Omental fat pad (tissue), 4 donors: ENCODE data around the gene KIAA0930. TPM values are rescaled to one million over a fixed set of nuclear protein-coding genes. Genes with fewer than 3 reads are reported as not detected.

ENCODE experiments used
- ATAC-seq: fragments of 150-250 bp; one replicate; pipeline ENCODE4 v1.9.1; 2016; ENCODE audit warnings: mild to moderate bottlenecking, moderate library complexity; ENCODE audit not compliant: low FRiP score
- DNase-seq: peaks from one replicate; pipeline ENCODE4 v3.0.0-alpha.2; 2019; ENCODE audit warnings: low spot score
- total RNA-seq, 4 donors: library from RNA; depleted of rRNA; stranded (reverse); fragments of >200 nt; gene quantifications; one replicate each; pipeline ENCODE4 v1.1.0, GENCODE V29; 2016
- TF ChIP-seq, protein P1 (sequence below), 3 donors: fragments of 450-650 bp; IDR thresholded peaks; one replicate each; pipeline ENCODE4 v1.5.1; 2016 to 2017; ENCODE audit warnings: antibody characterized with exemption in 3 of 3, mild to moderate bottlenecking in 3 of 3, moderate library complexity in 2 of 3

The KIAA0930 gene
- total RNA-seq, 4 donors from 2014 or later, result 27.4 to 58.8 (median 50.2) TPM

- TF ChIP-seq, protein P1, sequence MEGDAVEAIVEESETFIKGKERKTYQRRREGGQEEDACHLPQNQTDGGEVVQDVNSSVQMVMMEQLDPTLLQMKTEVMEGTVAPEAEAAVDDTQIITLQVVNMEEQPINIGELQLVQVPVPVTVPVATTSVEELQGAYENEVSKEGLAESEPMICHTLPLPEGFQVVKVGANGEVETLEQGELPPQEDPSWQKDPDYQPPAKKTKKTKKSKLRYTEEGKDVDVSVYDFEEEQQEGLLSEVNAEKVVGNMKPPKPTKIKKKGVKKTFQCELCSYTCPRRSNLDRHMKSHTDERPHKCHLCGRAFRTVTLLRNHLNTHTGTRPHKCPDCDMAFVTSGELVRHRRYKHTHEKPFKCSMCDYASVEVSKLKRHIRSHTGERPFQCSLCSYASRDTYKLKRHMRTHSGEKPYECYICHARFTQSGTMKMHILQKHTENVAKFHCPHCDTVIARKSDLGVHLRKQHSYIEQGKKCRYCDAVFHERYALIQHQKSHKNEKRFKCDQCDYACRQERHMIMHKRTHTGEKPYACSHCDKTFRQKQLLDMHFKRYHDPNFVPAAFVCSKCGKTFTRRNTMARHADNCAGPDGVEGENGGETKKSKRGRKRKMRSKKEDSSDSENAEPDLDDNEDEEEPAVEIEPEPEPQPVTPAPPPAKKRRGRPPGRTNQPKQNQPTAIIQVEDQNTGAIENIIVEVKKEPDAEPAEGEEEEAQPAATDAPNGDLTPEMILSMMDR (IDR thresholded peaks at IDR 0.05), result no peak
- no peak for DNase-seq
- ATAC-seq, result no peak
These were observed 80.8 kb downstream of the KIAA0930 start for GRCh38 chr22:45159652-45160462.

DNA sequence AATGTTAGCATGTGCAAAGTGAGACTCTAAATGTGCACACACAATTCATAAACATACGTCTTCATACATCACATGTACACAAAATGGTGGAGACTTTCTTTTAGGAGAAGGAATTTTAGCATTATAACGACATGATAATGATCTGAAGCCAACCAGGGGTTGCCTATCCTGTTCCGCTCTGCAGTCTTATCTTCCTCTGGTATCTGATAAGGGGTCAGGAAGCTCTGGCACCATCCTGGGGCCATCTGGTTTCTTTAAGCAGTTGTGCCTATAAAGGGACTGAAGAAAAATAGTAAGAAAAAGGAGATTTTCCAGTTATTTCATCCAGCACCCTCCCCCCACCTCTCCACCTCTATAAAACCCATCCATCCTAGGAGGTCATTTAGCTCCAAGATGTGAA is 82.8 kb downstream of the KIAA0930 start:
- no peak for DNase-seq
- ATAC-seq, result no peak
- TF ChIP-seq, protein P1 (IDR thresholded peaks at IDR 0.05), result no peak

- TF ChIP-seq, protein P1 (IDR thresholded peaks at IDR 0.05), result no peak
- DNase-seq (no peak), ATAC-seq (no peak)
These were observed 85.4 kb downstream of the KIAA0930 start for GRCh38 chr22:45155050-45155840.

GRCh38 chr22:45154383-45154782 is 86.3 kb downstream of the KIAA0930 start:
- TF ChIP-seq, protein P1 (IDR thresholded peaks at IDR 0.05), result no peak
- ATAC-seq, result no peak
- DNase-seq, result no peak

GRCh38 chr22:45151503-45151902 is 89.2 kb downstream of the KIAA0930 start:
- DNase-seq (no peak), ATAC-seq (no peak)
- TF ChIP-seq, protein P1 (IDR thresholded peaks at IDR 0.05), result no peak

DNA sequence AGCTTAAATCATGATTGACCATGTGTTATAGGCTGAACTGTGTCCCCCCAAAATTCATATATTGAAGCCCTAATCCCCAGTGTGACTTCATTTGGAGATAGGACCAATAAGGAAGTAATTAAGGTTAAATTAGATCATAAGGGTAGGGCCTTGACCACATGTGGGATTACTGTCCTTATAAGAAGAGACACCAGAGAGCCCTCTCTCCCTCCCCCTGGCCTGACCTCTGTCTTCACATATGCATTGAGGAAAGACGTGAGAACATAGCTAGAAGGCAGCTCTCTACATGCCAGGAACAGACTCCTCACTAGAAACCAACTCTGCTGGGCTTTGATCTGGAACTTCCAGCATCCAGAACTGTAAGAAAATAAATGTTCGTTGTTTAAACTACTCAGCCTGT is 90.6 kb downstream of the KIAA0930 start:
- no peak for DNase-seq
- no peak for ATAC-seq
- TF ChIP-seq, protein P1 (IDR thresholded peaks at IDR 0.05), result no peak
